ENCODE results near the gene CCND1.

The CCND1 gene

GRCh38 chr11:69641681-69642548 lies 959 bp downstream of the CCND1 start:
- DNase-seq (ENCODE audit: low read depth) = no peak

GRCh38 chr11:69642549-69642912 lies 1.6 kb downstream of the CCND1 start:
- DNase-seq (ENCODE audit: low read depth) = no peak

- peak; percentile 74 for DNase-seq (ENCODE audit: low read depth)
Measured at GRCh38 chr11:69642913-69643632, 2.1 kb downstream of the CCND1 start.

- DNase-seq (ENCODE audit: low read depth) = no peak
Measured at GRCh38 chr11:69643646-69644045, 2.7 kb downstream of the CCND1 start.

- DNase-seq (ENCODE audit: low read depth) = peak; percentile 91
Measured at GRCh38 chr11:69644071-69644961, 3.4 kb downstream of the CCND1 start.

GRCh38 chr11:69644962-69645675 lies 4.2 kb downstream of the CCND1 start:
- no peak for DNase-seq (ENCODE audit: low read depth)

- no peak for DNase-seq (ENCODE audit: low read depth)
Measured at GRCh38 chr11:69645801-69646492, 5.0 kb downstream of the CCND1 start.

- no peak for DNase-seq (ENCODE audit: low read depth)
Measured at GRCh38 chr11:69646493-69647389, 5.8 kb downstream of the CCND1 start.

GRCh38 chr11:69647390-69647748 lies 6.4 kb downstream of the CCND1 start:
- DNase-seq (ENCODE audit: low read depth) = no peak

- DNase-seq (ENCODE audit: low read depth) = no peak
Measured at GRCh38 chr11:69647761-69648497, 7.0 kb downstream of the CCND1 start.

GRCh38 chr11:69648679-69649575 lies 8.0 kb downstream of the CCND1 start:
- DNase-seq (ENCODE audit: low read depth) = no peak

- no peak for DNase-seq (ENCODE audit: low read depth)
Measured at GRCh38 chr11:69649576-69649900, 8.6 kb downstream of the CCND1 start.

- DNase-seq (ENCODE audit: low read depth) = no peak
Measured at GRCh38 chr11:69650081-69650831, 9.3 kb downstream of the CCND1 start.

GRCh38 chr11:69650832-69651344 lies 9.9 kb downstream of the CCND1 start:
- no peak for DNase-seq (ENCODE audit: low read depth)

GRCh38 chr11:69651834-69652620 lies 11.1 kb downstream of the CCND1 start:
- no peak for DNase-seq (ENCODE audit: low read depth)

- DNase-seq (ENCODE audit: low read depth) = no peak
Measured at GRCh38 chr11:69652999-69653398, 12.0 kb downstream of the CCND1 start.

Data from fibroblast of gingiva (primary cell).